ENCODE results near the gene KRT32. TPM values are rescaled to one million over a fixed set of nuclear protein-coding genes. Genes with fewer than 3 reads are reported as not detected.

Gene KRT32
- total RNA-seq, 4 donors from 2014 or later = not detected

DNA sequence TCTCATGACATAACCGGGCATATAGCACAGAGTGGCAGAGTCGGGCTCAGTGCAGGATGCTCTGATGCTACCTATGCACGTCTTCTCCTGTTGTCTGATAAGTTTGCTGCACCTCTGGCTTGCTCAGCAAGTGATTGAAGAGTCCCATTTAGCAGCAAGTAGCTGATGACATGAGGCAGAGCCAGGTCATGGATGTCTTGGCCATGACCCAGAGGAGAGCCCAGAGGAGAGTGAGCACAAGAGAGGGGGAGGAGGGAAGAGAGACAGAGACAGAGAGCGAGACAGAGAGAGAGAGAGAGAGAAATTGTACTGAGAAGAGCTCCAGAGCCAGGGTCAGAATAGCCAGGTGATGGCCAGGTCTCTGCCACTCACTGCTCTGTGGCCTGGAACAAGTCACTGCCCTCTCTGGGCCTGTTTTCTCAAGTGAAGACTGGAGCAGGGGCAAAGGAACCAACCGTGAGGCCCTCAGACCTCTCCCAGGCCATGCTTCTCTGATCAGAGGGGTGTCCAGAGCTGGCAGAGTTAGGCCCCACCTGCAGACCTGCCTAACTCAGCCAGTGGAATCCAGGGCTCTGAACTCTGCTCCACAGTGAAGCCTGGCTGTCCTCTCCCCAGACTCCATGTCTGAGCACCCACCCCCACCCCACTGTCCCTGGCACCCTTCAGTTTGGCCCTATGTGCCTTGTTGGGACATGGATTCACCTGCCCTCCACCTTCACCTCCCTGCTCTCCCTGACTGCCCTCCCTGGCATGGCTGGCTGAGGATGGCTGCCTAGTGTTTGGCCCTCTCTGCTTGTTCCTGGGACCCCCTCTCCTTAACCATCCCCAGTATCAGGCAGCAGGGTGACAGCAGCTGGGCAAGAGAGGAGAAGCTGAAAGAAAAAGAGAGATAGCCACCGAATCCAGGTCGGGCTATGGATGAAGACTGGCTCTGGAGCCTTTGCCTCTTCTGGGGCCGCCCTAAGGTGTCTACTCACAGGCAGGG lies 18.0 kb upstream of the KRT32 start:
- DNase-seq (ENCODE audit: low spot score) (no peak), ATAC-seq (ENCODE audit: low FRiP score) (no peak)

DNA sequence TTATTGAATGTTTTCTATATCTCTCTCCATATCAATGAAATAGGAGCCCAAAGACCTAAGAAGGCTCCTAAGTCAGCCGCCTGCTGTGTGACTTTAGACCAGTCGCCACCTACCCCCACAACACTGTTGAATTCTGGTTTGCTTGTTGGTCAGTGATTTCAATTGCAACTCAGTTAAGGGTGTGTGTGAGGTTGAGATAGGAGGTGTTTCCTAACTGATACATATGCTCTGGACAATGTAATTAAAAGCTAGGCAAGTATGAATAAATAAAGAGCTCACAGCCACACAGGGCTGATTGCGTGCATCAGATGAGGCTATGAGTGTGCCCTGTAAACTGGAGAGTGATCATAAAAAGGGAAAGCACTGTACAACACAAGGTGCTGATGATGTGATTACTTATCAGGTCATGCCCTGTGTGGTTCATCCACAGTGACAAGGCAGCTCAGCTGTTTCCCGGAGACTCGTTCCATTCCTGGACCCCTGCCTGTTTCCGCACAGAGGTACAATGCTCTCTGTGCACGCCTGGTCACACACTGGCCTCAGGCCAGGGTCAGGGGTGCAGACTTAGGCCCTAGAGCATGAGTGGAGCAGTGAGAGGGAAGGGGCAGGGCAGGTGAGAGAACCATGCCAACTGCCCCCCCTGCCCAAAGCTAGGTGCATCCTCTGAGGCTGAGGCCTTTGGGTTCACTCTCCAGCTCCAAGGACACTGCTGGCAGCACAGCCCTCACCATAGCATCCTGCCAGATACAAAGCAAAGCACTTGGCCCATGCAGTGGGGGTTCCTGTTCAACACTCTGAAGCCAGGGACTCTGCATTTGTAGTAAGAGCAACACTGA lies 17.0 kb upstream of the KRT32 start:
- TF ChIP-seq, protein P1, sequence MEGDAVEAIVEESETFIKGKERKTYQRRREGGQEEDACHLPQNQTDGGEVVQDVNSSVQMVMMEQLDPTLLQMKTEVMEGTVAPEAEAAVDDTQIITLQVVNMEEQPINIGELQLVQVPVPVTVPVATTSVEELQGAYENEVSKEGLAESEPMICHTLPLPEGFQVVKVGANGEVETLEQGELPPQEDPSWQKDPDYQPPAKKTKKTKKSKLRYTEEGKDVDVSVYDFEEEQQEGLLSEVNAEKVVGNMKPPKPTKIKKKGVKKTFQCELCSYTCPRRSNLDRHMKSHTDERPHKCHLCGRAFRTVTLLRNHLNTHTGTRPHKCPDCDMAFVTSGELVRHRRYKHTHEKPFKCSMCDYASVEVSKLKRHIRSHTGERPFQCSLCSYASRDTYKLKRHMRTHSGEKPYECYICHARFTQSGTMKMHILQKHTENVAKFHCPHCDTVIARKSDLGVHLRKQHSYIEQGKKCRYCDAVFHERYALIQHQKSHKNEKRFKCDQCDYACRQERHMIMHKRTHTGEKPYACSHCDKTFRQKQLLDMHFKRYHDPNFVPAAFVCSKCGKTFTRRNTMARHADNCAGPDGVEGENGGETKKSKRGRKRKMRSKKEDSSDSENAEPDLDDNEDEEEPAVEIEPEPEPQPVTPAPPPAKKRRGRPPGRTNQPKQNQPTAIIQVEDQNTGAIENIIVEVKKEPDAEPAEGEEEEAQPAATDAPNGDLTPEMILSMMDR (IDR thresholded peaks at IDR 0.05) = no peak
- no peak for DNase-seq (ENCODE audit: low spot score)
- ATAC-seq (ENCODE audit: low FRiP score) = no peak

More for the DNA sequence above, 18.0 kb upstream of the KRT32 start:
- TF ChIP-seq, protein P1 (IDR thresholded peaks at IDR 0.05) = no peak

DNA sequence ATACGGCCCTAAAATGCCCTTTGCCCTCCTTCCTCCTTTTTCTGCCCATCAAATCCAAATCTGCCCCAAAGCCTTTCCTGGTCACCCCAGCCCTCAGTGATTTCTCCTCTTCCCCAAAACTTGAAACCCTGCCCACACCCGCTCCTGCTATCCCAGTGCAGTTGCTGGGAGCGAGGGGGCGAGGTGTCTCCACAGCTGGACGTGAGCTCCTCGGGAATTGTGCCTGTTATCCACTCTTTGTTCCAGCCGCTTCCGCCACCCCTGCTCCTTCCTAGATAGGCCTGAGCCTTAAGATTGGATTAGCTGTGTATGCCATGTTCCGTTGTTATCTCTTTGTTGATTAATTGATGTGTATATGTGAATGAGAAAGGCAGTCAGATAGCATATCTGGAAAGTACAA lies 16.3 kb upstream of the KRT32 start:
- ATAC-seq (ENCODE audit: low FRiP score) (no peak), DNase-seq (ENCODE audit: low spot score) (no peak)
- TF ChIP-seq, protein P1 (IDR thresholded peaks at IDR 0.05) = no peak

DNA sequence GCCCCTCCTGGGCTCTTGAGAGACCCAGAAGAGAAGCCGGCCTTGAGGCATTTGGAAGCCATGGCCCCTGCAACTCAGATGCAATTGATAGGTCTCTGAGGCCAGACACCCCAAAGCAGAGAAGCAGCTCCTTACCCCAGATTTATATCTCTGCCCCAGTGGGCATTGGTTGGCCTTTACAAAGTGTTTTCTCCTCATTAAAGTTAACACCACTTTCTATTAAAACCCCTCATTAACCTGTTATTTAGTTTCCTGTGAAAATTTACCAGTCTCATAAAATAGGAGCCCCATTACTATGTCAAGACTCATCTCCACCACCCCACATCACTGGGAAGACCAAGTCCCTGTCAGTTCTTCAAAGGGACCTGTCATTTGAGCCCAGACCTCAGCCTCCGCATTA lies 13.8 kb upstream of the KRT32 start, which contains the start of gene KRT35:
Gene KRT35, minus strand, starts transcription at position 116 of the 400 bp plus-strand sequence. Its CDS starts 54 bp downstream, at position 62.
- DNase-seq (ENCODE audit: low spot score) (no peak), ATAC-seq (ENCODE audit: low FRiP score) (no peak)
- TF ChIP-seq, protein P1 (IDR thresholded peaks at IDR 0.05) = no peak

DNA sequence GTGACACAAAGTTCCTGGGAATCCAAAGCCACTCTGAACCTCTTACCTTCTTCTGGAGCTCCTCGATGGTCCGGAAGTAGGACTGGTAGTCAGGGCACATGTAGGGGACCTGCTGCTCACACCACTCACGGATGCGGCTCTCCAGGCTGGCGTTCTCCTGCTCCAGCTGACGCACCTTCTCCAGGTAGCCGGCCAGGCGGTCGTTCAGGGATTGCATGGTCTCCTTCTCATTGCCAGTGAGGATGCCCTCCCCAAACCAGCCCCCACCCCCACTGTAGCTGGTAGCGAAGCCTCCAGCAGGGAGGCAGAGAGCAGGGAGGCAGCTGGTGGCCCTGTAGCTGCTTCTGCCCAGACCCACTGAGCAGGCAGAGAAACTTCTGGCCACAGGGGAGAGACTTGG lies 13.4 kb upstream of the KRT32 start:
- TF ChIP-seq, protein P1 (IDR thresholded peaks at IDR 0.05) = no peak
- ATAC-seq (ENCODE audit: low FRiP score) (no peak), DNase-seq (ENCODE audit: low spot score) (no peak)

DNA sequence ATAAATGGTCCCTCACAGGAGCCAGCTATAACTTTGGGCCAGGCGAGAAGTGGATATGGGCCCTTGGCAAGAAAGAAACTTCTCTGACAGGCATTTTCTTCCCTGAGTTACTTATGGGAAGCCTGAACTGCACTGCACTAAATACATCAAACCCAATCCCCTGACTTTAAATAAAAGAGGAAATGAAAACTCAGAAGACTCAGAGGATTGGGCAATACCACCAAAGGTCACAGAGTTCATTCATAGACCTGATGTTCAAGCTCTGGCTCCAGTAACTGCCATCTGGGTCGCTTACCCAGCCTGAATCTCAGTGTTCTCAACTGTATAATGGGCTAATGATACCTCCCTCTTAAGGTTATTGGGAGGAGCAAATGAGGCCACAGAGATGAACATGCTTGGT lies 12.9 kb upstream of the KRT32 start:
- TF ChIP-seq, protein P1 (IDR thresholded peaks at IDR 0.05) = no peak
- ATAC-seq (ENCODE audit: low FRiP score) (no peak), DNase-seq (ENCODE audit: low spot score) (no peak)

Measured in omental fat pad (tissue), 4 donors.